SK-N-MC (cell line): Measurements from ENCODE around the gene CPSF2.
A peak's percentile ranks its signal among the peaks of the same experiment; 100 is the strongest.

ENCODE experiments used
- DNase-seq: peaks from one replicate; pipeline ENCODE4 v3.0.0-alpha.2; 2011; ENCODE audit warnings: low read depth, low spot score
- H3K27ac ChIP-seq: fragments of 200-600 bp; sonication (generic); 2 replicates; pipeline ENCODE4 v1.5.1; 2016; ENCODE audit warnings: mixed run types
- H3K36me3 ChIP-seq: fragments of 200-600 bp; sonication (generic); 2 replicates; pipeline ENCODE4 v1.6.1; 2017; ENCODE audit warnings: antibody characterized with exemption, low read length, mixed read lengths; ENCODE audit not compliant: insufficient read depth
- H3K4me3 ChIP-seq: fragments of 200-600 bp; sonication (generic); 2 replicates; pipeline ENCODE4 v1.5.1; 2016
- H3K9ac ChIP-seq: fragments of 200-600 bp; sonication (generic); 2 replicates; pipeline ENCODE4 v1.8.0; 2017; ENCODE audit warnings: mixed run types, mixed read lengths; ENCODE audit not compliant: insufficient read length
- H3K9me3 ChIP-seq: fragments of 200-600 bp; sonication (generic); 2 replicates; pipeline ENCODE4 v1.6.1; 2017; ENCODE audit warnings: low read depth, mild to moderate bottlenecking, antibody characterized with exemption, low read length, moderate library complexity, mixed read lengths
- EZH2 ChIP-seq: fragments of 200-600 bp; sonication (generic); IDR thresholded peaks from one replicate; pipeline ENCODE4 v1.6.1; 2017; ENCODE audit warnings: antibody characterized with exemption
- FOXP2 ChIP-seq: optimal IDR thresholded peaks from 2 replicates; pipeline ENCODE3; 2011; ENCODE audit warnings: mild to moderate bottlenecking, moderate library complexity; ENCODE audit not compliant: insufficient read depth; ENCODE audit errors: extremely low read length, control extremely low read depth
- POLR2AphosphoS5 ChIP-seq: IDR thresholded peaks from 2 replicates; pipeline ENCODE4 v1.6.1; 2012; ENCODE audit warnings: mild to moderate bottlenecking, low read depth, low read length, borderline replicate concordance

CPSF2 gene

DNA sequence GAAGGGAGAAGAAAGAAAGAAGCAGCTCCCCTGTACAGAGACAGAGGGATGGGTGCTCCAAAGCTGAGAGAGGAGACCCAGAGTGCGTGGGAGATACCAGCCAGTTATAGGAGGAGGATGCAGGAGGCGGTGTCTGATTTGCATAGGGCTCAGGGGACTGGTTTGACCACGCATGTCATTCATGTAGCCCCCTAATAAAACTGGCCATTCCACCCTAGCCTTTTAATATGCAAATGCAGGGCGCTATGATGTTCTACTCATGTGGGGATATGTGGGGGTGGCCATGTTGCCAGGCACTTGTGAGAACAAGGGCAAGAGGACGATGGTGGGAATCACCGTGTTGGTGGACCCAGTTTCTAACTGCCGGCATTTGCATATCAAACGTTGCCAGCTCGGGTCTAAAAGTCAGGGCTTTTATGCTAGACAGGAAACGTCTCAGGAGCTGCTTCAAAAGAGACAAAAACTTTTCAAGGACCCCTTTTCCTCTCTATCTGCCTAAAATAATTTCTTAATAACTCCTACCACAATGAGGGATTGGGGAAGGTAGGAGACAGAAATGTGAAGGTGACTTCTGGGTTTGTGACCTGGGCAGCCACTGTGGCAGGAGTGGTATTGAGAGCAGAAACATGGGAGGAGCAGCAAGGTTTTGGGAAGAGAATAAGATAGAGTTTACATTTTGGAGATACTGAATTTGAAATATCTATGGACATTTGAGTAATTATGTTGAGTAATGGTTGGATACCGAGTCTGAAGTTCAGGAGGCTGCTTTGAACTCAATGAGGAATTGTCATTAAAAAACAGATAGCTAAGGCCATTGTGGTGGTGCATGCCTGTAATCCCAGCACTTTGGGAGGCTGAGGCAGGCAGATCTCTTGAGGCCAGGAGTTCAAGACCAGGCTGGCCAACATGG, 13.2 kb upstream of the CPSF2 start:
- DNase-seq: no peak
- Histone ChIP-seq H3K27ac (no peak overlapping the region), H3K9me3 (no peaks in the 10 kb centered on the region), H3K4me3 (no peak overlapping the region), H3K9ac (no peak overlapping the region), H3K36me3 (no peaks in the 10 kb centered on the region)
- TF ChIP-seq EZH2 (no peak), FOXP2 (no peak), POLR2AphosphoS5 (no peak)

DNA sequence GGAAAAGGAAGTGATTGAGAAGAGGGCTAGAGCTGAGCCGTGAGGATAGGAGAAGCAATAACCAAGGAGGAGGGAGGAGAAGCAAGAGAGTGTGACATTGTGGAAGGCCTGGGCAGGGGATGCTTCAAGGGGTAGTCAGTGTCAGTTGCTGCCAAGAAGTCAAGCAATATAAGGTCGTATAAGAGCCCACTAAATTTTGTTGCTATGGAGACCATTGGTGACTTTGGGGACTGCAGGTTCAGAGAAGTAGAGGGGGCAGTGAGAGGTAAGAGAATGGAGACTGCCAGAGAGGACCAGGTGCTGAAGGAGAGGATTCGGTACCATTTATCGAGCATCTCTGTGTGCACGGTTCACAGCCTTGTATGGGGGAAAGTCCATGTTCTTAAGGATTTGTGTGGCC, 12.3 kb upstream of the CPSF2 start:
- TF ChIP-seq POLR2AphosphoS5: no peak
- no peak for TF ChIP-seq FOXP2
- no peak for TF ChIP-seq EZH2
- H3K9ac ChIP-seq: no peak overlapping the region
- no peak overlapping the region for H3K27ac ChIP-seq
- no peaks in the 10 kb centered on the region for H3K9me3 ChIP-seq
- H3K4me3 ChIP-seq: no peak overlapping the region
- no peaks in the 10 kb centered on the region for H3K36me3 ChIP-seq
- DNase-seq: no peak

- Histone ChIP-seq H3K9ac (peak overlapping the region; percentile 99), H3K4me3 (peak overlapping the region; percentile 98), H3K36me3 (peaks cover 32% of the 10 kb centered on the region), H3K27ac (peak overlapping the region; percentile 94), H3K9me3 (no peaks in the 10 kb centered on the region)
- no peak for TF ChIP-seq FOXP2
- DNase-seq: no peak
Observed at GRCh38 chr14:92121207-92121669, 531 bp upstream of the CPSF2 start.

DNA sequence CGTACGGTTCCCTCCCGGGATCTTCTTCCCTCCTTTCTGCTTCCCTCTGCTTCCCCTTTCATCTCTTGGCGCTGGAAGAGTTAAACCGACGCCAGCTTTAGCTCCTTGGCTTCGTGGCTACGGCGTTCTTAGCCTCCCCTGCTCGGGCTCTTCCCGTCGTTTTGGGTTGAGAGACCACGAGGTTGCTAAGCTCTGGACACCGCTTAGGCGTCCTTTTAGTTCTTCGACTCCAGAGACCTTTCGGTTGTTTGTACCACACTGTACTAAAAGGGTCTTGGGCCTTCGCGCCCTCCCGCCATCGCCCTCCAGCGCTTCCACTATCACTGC, 545 bp downstream of the CPSF2 start:
- no peak for DNase-seq
- Histone ChIP-seq H3K4me3 (peak overlapping the region; percentile 98), H3K9me3 (no peaks in the 10 kb centered on the region), H3K27ac (peak overlapping the region; percentile 94), H3K36me3 (peaks cover 36% of the 10 kb centered on the region), H3K9ac (peak overlapping the region; percentile 99)
- no peak for TF ChIP-seq EZH2
- no peak for TF ChIP-seq POLR2AphosphoS5
- no peak for TF ChIP-seq FOXP2

DNA sequence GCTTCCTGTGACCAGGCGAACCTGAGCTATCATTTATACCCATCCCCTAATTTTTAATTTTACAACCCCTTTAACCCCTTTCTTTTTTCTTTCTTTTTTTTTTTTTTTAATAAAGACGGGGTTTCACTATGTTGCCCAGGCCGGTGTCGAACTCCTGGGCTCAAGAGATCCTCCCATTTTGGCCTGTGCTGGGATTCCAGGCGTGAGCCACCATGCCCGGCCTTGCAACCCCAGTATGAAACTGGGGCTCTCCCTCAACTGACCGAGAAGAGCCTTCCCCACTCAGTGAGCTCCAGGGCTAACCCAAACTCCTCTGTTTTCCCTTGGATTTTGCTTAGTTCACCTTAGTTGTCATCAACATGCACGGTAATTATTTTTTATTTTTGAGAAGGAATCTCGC, 992 bp downstream of the CPSF2 start:
- Histone ChIP-seq H3K9ac (peak overlapping the region; percentile 99), H3K9me3 (no peaks in the 10 kb centered on the region), H3K27ac (peak overlapping the region; percentile 94; the same call in 1 of the 2 replicates), H3K4me3 (peak overlapping the region; percentile 98), H3K36me3 (peaks cover 38% of the 10 kb centered on the region)
- no peak for TF ChIP-seq POLR2AphosphoS5
- no peak for TF ChIP-seq EZH2
- TF ChIP-seq FOXP2: no peak
- DNase-seq: no peak

DNA sequence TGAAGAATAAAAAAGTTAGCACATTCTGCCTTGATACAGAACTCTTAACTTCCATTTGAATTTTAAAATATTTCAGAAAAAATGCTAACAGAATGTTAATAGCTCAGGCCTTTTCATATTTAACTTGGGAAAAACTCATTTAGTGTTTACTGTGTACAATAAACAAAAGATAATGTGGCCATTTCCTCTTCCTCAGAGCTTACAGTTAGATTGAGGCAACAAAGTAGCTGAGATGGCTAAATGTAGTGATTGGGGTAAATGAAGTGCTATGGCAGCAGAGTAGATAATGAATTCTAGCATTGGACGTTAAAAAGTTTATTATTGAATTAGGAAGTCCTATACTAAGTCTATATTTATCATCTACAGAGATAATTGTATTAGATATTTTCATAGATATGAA, 12.7 kb downstream of the CPSF2 start:
- TF ChIP-seq POLR2AphosphoS5 (no peak), EZH2 (no peak), FOXP2 (no peak)
- no peak overlapping the region for H3K27ac ChIP-seq
- DNase-seq: no peak
- no peak overlapping the region for H3K4me3 ChIP-seq
- peak overlapping the region; percentile 1 for H3K9ac ChIP-seq
- no peaks in the 10 kb centered on the region for H3K9me3 ChIP-seq
- peaks cover 86% of the 10 kb centered on the region for H3K36me3 ChIP-seq

- Histone ChIP-seq H3K4me3 (no peak overlapping the region), H3K9me3 (no peaks in the 10 kb centered on the region), H3K36me3 (peaks cover 80% of the 10 kb centered on the region), H3K9ac (no peak overlapping the region), H3K27ac (no peak overlapping the region)
- no peak for DNase-seq
- TF ChIP-seq EZH2 (no peak), POLR2AphosphoS5 (no peak), FOXP2 (no peak)
Observed at GRCh38 chr14:92135269-92135668, 13.5 kb downstream of the CPSF2 start.

DNA sequence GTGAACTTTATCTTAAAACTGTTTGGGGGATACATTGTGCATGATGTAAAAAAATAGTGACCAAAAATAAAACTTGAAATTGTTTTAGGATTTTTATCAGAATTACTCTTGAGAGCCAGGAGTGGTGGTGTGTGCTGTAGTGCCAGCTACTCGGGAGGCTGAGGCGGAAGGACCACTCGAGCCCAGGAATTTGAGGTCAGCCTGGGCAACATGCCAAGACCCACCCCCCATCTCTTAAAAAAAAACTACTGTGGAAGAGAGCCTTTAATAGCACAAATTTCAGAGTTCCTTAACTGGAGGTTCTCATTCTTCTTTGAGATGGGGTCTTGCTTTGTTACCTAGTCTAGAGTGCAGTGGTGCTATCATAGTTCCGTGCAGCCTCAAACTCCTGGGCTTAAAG, 21.5 kb downstream of the CPSF2 start:
- no peak overlapping the region for H3K9ac ChIP-seq
- H3K27ac ChIP-seq: no peak overlapping the region
- TF ChIP-seq POLR2AphosphoS5: no peak
- no peak for TF ChIP-seq EZH2
- TF ChIP-seq FOXP2: no peak
- no peaks in the 10 kb centered on the region for H3K9me3 ChIP-seq
- peaks cover 75% of the 10 kb centered on the region for H3K36me3 ChIP-seq
- no peak overlapping the region for H3K4me3 ChIP-seq
- DNase-seq: no peak

DNA sequence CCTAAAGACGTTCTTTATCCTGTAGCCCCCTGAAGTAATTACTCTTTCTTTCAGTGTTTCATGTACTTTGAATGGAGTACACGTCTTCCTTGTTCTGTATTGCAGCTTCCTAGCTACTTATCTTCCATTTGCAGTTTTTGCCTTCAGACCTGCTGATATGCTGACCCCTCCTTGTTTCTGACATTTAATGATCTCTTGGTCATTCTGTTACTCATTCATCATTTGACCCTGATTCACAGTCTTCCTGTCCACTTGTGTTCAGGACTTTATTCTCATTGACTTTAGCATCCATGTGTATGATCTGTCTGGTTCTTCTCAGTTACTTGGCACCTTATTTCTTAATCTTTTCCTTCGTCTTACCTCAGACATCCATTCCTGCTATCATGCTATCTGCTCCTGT, 22.2 kb downstream of the CPSF2 start:
- Histone ChIP-seq H3K36me3 (peaks cover 71% of the 10 kb centered on the region), H3K27ac (no peak overlapping the region), H3K4me3 (no peak overlapping the region), H3K9me3 (no peaks in the 10 kb centered on the region), H3K9ac (no peak overlapping the region)
- TF ChIP-seq EZH2 (no peak), FOXP2 (no peak), POLR2AphosphoS5 (no peak)
- no peak for DNase-seq
